ENCODE data around the gene TBCK. TPM values are rescaled to one million over a fixed set of nuclear protein-coding genes. Genes with fewer than 3 reads are reported as not detected.

TBCK gene
- polyA plus RNA-seq, 1 experiment, result 48.4 TPM

DNA sequence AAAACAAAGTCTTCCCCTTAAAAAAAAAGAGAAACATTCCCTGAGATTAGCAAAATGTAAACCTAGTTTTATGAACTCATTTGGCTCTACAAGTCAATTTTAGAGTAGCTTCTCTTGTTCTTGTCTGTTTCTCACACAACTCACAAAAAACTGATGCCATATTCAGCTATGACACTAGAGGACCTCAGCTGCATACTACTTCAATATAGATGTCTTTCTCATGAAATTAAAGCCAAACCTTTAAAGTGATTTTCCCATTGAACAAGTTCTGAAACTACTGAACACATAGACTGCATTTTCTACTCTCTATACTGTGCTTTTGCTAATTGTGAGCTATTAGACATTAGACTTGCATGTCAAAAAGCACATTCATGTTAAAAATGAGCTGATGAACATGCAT lies 49.8 kb downstream of the TBCK start:
- peak; percentile 18 for DNase-seq (ENCODE audit: low read depth, low spot score)
- ChIA-PET POLR2A (interaction anchor here (0.5 to 0.9 kb wide), 2 partner anchors 50 kb away, joined by 3 read pairs; partner anchors contain the start of genes AIMP1 and TBCK), CTCF (interaction anchor here (0.5 to 3.1 kb wide), 35 partner anchors 8 to 917 kb away, joined by 3 to 36 read pairs (median 4); partner anchors contain the start of genes GIMD1 and TBCK)
- no peak overlapping the region for H3K4me3 ChIP-seq (ENCODE audit: low read depth, low read length)
- peak; percentile 76 for TF ChIP-seq CTCF (IDR thresholded peaks at IDR 0.05; ENCODE audit: low read depth, low read length)
- H3K9me3 ChIP-seq (ENCODE audit: control insufficient read depth, insufficient read depth, low read length), result no peaks in the 10 kb centered on the region
- H3K27me3 ChIP-seq (ENCODE audit: control insufficient read depth, insufficient read depth, low read length), result no peaks in the 10 kb centered on the region
- H3K27ac ChIP-seq (ENCODE audit: low read depth, low read length), result no peak overlapping the region

- no peaks in the 10 kb centered on the region for H3K9me3 ChIP-seq (ENCODE audit: control insufficient read depth, insufficient read depth, low read length)
- ChIA-PET POLR2A (no interaction called here), CTCF (interaction anchor here (0.6 to 1.2 kb wide), 2 partner anchors 105 to 239 kb away, joined by 3 read pairs; partner anchors contain the start of gene GIMD1)
- TF ChIP-seq CTCF (IDR thresholded peaks at IDR 0.05; ENCODE audit: low read depth, low read length), result no peak
- no peaks in the 10 kb centered on the region for H3K27me3 ChIP-seq (ENCODE audit: control insufficient read depth, insufficient read depth, low read length)
- no peak overlapping the region for H3K27ac ChIP-seq (ENCODE audit: low read depth, low read length)
- no peak for DNase-seq (ENCODE audit: low read depth, low spot score)
- no peak overlapping the region for H3K4me3 ChIP-seq (ENCODE audit: low read depth, low read length)
Measured at GRCh38 chr4:106264331-106264728, 51.7 kb downstream of the TBCK start.

DNA sequence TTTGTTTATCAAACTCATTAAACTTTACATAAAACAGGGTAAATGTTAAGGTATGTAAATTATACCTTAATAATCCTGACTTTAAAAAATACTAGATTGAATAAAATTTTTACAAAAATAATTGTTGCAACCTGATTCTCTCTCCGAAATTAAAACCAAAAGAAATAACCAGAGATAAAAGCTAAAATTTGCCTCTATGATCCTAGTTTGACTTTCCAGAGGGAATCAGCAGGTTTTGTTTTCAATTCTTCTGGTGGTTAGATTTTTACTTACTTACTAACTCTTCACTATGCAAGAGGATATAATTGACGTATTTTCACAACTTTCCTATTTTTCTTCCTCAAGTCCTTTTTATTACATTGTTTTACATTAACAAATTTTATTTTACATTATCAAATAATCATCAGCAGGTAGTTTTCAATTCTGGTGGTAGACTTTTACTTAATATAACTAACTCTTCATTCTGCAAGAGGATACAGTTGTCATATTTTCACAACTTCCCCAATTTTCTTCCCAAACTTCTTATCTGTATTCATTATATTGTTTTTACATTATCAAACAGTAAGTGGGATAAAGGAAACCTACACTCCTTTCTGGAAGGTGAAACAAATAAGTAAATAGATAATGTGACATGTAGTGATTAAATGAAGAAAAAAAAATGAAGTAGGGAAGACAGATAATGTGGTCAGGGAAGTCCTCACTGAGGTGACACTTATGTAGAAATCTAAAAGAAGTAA lies 52.2 kb downstream of the TBCK start:
- POLR2A ChIA-PET, result no interaction called here
- Histone ChIP-seq H3K27me3 (ENCODE audit: control insufficient read depth, insufficient read depth, low read length) (no peaks in the 10 kb centered on the region), H3K9me3 (ENCODE audit: control insufficient read depth, insufficient read depth, low read length) (no peaks in the 10 kb centered on the region), H3K27ac (ENCODE audit: low read depth, low read length) (no peak overlapping the region), H3K4me3 (ENCODE audit: low read depth, low read length) (no peak overlapping the region)
- no peak for DNase-seq (ENCODE audit: low read depth, low spot score)
- CTCF ChIA-PET, result interaction anchor here (0.6 to 1.2 kb wide), 3 partner anchors 105 to 239 kb away, joined by 3 read pairs; partner anchors contain the start of gene GIMD1
- TF ChIP-seq CTCF (IDR thresholded peaks at IDR 0.05; ENCODE audit: low read depth, low read length), result no peak

DNA sequence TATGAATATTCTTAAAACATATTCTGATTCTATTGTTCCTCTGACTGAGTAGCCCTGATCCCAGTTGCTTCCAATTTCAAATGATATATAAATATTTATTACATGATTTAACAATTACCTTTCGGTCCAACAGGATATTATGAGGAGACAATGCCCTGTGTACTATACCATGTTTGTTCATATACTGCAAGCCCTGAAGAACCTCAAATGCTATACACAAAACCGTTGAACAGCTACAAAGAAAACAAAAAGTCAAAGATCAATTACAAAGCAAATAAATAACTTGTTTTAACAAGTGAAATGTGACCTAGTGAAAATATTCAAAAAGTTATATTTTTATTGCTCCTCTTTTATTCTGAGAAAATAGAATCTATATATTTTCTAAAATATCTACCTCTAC lies 54.0 kb downstream of the TBCK start:
- TF ChIP-seq CTCF (IDR thresholded peaks at IDR 0.05; ENCODE audit: low read depth, low read length), result no peak
- no peaks in the 10 kb centered on the region for H3K27me3 ChIP-seq (ENCODE audit: control insufficient read depth, insufficient read depth, low read length)
- no peaks in the 10 kb centered on the region for H3K9me3 ChIP-seq (ENCODE audit: control insufficient read depth, insufficient read depth, low read length)
- H3K27ac ChIP-seq (ENCODE audit: low read depth, low read length), result no peak overlapping the region
- CTCF ChIA-PET, result no interaction called here
- no peak for DNase-seq (ENCODE audit: low read depth, low spot score)
- POLR2A ChIA-PET, result no interaction called here
- H3K4me3 ChIP-seq (ENCODE audit: low read depth, low read length), result no peak overlapping the region
